ENCODE results near the gene ANKRD33B. TPM values are rescaled to one million over a fixed set of nuclear protein-coding genes. Genes with fewer than 3 reads are reported as not detected.
A peak's percentile ranks its signal among the peaks of the same experiment; 100 is the strongest.

ANKRD33B gene
- total RNA-seq, 4 donors from 2014 or later = 4.4 to 17.2 (median 5.9) TPM

DNA sequence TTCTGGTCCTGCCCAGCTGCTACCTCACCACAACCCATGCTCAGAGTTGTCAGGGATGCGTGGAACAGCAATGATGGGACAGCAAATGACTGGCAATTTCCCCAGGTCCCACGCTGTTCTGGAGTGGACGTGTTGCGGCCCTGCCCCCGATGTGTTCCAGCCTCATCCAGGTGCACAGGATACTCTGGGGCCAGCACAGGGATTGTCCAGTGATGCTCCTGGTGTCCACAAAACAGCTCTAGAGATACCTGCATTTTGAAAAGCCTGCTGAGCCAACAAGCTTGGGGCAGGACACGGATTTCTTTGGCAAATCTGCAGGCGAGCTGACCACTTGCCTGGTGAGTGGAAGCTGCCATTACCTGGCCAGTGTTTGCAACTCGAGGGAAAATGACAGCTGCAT is 88.7 kb downstream of the ANKRD33B start:
- Histone ChIP-seq H3K9me3 (no peaks in the 10 kb centered on the region), H3K4me3 (no peak overlapping the region), H3K36me3 (peaks cover 0 to 6% of the 10 kb centered on the region in 2 donors), H3K4me1 (peaks cover 0 to 13% (median 4%) of the 10 kb centered on the region in 3 donors), H3K27ac (no peak overlapping the region), H3K27me3 (peaks cover 46% of the 10 kb centered on the region)
- ATAC-seq = no peak
- no peak for TF ChIP-seq EP300 (IDR thresholded peaks at IDR 0.05)
- TF ChIP-seq, protein P1, sequence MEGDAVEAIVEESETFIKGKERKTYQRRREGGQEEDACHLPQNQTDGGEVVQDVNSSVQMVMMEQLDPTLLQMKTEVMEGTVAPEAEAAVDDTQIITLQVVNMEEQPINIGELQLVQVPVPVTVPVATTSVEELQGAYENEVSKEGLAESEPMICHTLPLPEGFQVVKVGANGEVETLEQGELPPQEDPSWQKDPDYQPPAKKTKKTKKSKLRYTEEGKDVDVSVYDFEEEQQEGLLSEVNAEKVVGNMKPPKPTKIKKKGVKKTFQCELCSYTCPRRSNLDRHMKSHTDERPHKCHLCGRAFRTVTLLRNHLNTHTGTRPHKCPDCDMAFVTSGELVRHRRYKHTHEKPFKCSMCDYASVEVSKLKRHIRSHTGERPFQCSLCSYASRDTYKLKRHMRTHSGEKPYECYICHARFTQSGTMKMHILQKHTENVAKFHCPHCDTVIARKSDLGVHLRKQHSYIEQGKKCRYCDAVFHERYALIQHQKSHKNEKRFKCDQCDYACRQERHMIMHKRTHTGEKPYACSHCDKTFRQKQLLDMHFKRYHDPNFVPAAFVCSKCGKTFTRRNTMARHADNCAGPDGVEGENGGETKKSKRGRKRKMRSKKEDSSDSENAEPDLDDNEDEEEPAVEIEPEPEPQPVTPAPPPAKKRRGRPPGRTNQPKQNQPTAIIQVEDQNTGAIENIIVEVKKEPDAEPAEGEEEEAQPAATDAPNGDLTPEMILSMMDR (IDR thresholded peaks at IDR 0.05) = no peak
- no peak for TF ChIP-seq POLR2AphosphoS5 (IDR thresholded peaks at IDR 0.05)
- TF ChIP-seq POLR2A (IDR thresholded peaks at IDR 0.05) = no peak
- 88 to 100% methylated on average over 4 to 5 of the region's 8 CpGs for WGBS, 2 donors (ENCODE audit: low coverage in 1 of 2)

DNA sequence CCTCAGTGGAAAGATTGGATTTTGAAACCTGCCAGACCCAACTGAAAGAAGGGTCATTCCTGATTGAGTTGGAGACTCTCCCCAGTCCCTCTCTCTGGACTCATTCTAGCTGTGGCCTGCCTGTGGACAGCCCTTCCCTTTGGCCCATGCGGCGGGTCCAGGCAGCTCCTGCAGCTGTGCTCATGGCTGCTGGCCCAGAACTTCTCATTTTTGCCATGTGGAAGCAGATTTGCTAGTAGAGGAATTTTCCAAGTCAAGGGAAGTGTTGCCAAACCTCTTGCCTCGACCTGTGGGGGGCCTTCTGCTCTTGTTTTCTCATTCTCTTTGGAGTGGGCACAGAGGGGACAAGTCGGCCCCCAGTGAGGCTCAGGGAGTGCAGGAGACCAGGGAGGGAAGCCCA is 89.2 kb downstream of the ANKRD33B start:
- no peak overlapping the region for H3K4me3 ChIP-seq
- 57% methylated on average over 1 of the region's 4 CpGs; no CpG with 5 or more reads in 1 of the 2 donors for WGBS, 2 donors (ENCODE audit: low coverage in 1 of 2)
- TF ChIP-seq EP300 (IDR thresholded peaks at IDR 0.05) (no peak), POLR2AphosphoS5 (IDR thresholded peaks at IDR 0.05) (no peak), POLR2A (IDR thresholded peaks at IDR 0.05) (no peak)
- TF ChIP-seq, protein P1 (IDR thresholded peaks at IDR 0.05) = no peak
- peaks cover 43% of the 10 kb centered on the region for H3K27me3 ChIP-seq
- peaks cover 0 to 6% of the 10 kb centered on the region in 2 donors for H3K36me3 ChIP-seq
- no peak overlapping the region for H3K27ac ChIP-seq
- H3K9me3 ChIP-seq = no peaks in the 10 kb centered on the region
- ATAC-seq = peak; percentile 39
- peaks cover 0 to 13% (median 4%) of the 10 kb centered on the region in 3 donors for H3K4me1 ChIP-seq

DNA sequence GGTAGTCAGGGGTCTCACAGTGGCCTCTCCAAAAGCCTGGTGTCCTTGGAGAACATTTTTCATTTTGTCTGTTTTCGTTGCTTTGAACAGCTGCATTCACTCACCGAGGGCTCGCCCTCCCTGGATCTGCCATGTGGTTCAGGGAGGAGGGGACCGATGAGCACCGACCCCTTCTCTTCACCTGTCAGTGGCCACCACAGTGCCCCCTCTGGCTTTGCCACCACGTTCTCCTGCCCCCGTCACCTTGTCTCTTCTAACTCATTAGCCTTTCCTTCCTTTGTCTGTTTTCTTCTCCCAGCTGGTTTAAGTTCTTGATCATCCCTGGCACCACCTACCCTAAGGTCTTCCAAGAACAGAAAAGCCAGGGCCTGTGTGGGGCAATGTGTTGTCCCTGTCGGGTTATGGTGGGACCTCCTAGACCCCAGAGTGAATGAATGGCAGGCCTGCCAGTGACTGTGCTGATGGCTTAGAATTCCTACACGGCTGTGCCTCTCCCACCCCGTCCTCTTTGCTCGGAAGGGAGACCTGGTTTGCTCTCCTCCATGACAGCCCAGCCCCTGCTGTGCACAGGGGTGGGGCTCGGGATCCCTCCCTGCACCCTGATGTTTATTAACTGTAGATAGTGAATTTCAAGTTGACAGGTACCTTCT is 90.0 kb downstream of the ANKRD33B start:
- Histone ChIP-seq H3K4me1 (peaks cover 0 to 13% (median 4%) of the 10 kb centered on the region in 3 donors), H3K27ac (no peak overlapping the region), H3K9me3 (no peaks in the 10 kb centered on the region), H3K36me3 (peaks cover 0 to 6% of the 10 kb centered on the region in 2 donors), H3K27me3 (peaks cover 34% of the 10 kb centered on the region), H3K4me3 (no peak overlapping the region)
- ATAC-seq = no peak
- WGBS, 2 donors (ENCODE audit: low coverage in 1 of 2) = 13 to 72% methylated on average over 7 to 11 of the region's 12 CpGs
- TF ChIP-seq POLR2AphosphoS5 (IDR thresholded peaks at IDR 0.05) (no peak), EP300 (IDR thresholded peaks at IDR 0.05) (no peak), POLR2A (IDR thresholded peaks at IDR 0.05) (no peak)
- TF ChIP-seq, protein P1 (IDR thresholded peaks at IDR 0.05) = no peak

DNA sequence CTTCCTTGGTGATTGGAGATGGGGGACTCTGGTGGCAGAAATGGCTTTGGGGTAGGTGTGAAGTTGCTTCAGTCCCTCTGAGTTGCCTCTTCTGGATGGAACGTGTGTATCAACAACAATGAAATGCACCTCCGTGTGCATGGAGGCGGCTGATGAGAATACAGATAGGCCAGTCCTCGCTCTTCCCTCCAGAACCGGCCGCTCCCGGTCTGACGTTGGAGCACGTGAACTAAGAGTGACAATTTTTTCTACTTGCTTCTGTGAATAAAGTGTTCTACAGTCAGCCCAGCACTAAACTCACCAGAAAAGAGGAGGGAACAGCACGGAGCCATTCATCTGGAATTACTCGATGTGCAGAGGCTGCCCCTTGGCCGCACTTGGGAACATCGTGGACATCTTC is 90.7 kb downstream of the ANKRD33B start:
- Histone ChIP-seq H3K27me3 (peaks cover 28% of the 10 kb centered on the region), H3K36me3 (peaks cover 0 to 1% of the 10 kb centered on the region in 2 donors), H3K9me3 (no peaks in the 10 kb centered on the region), H3K27ac (no peak overlapping the region), H3K4me3 (no peak overlapping the region), H3K4me1 (peaks cover 0 to 13% (median 4%) of the 10 kb centered on the region in 3 donors)
- TF ChIP-seq EP300 (IDR thresholded peaks at IDR 0.05) (no peak), POLR2A (IDR thresholded peaks at IDR 0.05) (no peak), POLR2AphosphoS5 (IDR thresholded peaks at IDR 0.05) (no peak)
- TF ChIP-seq, protein P1 (IDR thresholded peaks at IDR 0.05) = no peak
- ATAC-seq = no peak
- WGBS, 2 donors (ENCODE audit: low coverage in 1 of 2) = 93% methylated on average over 11 of the region's 13 CpGs; no CpG with 5 or more reads in 1 of the 2 donors
